Middle frontal gyrus (tissue), 1 donor: ENCODE data around the gene WFS1.

ENCODE experiments used
- DNase-seq: peaks from one replicate; pipeline ENCODE4 v3.0.0-alpha.2; 2015; ENCODE audit warnings: low spot score; ENCODE audit errors: extremely low spot score

Gene WFS1

GRCh38 chr4:6258741-6259140 is 10.9 kb upstream of the WFS1 start:
- no peak for DNase-seq

GRCh38 chr4:6259886-6260285 is 9.8 kb upstream of the WFS1 start:
- no peak for DNase-seq

- no peak for DNase-seq
These were observed 7.5 kb upstream of the WFS1 start for GRCh38 chr4:6262176-6262575.

GRCh38 chr4:6262847-6263487 is 6.7 kb upstream of the WFS1 start:
- no peak for DNase-seq

DNA sequence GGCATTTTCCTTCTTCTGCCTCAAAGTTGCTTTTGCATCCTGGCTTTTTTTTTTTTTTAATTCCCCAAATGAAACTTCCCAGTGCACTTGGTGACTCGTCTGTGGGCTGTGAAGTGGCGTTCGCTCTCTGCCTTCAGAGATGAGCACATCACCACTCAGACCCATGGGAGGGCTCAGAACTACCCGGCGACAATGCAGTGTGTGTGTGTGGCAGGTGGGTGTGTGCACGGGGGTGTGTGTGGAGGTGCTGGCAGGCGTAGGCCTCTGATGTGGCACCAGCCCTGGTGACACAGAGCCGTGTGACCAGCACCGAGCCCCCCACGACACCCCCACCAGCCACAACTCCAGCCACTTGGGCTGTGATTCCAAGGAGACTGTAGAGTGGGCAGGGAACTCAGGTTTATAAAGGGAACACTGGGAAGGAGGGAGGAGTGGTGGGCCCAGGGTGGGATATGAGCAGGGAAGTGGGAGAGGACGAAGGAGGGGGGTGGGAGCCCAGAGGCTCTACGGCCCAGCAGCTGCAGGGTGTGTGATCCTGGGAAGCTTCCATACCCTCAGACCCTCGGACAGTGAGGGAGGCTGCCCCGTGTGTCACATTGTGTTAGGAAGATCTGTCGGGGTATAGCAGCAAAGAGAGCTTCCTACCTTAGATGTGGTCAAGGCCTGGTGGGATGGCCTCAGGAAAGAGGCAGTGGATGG is 6.0 kb upstream of the WFS1 start:
- no peak for DNase-seq

DNA sequence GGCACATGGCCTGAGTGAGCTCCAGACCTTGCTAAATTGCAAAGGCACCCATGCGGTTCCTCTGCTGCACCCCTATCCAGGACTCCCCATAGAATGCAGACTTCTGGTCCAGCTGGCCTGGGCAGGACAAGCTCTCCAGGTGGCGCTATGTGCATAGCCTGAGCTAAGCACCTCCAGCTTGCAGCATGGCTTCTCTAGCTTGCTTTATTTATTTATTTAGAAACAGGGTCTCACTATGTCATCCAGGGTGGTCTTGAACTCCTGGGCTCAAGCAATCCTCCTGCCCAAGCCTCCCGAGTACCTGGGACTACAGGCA is 5.5 kb upstream of the WFS1 start:
- no peak for DNase-seq

- no peak for DNase-seq
These were observed 4.1 kb upstream of the WFS1 start for GRCh38 chr4:6265546-6265945.

- no peak for DNase-seq
These were observed 2.1 kb upstream of the WFS1 start for GRCh38 chr4:6267573-6267972.

DNA sequence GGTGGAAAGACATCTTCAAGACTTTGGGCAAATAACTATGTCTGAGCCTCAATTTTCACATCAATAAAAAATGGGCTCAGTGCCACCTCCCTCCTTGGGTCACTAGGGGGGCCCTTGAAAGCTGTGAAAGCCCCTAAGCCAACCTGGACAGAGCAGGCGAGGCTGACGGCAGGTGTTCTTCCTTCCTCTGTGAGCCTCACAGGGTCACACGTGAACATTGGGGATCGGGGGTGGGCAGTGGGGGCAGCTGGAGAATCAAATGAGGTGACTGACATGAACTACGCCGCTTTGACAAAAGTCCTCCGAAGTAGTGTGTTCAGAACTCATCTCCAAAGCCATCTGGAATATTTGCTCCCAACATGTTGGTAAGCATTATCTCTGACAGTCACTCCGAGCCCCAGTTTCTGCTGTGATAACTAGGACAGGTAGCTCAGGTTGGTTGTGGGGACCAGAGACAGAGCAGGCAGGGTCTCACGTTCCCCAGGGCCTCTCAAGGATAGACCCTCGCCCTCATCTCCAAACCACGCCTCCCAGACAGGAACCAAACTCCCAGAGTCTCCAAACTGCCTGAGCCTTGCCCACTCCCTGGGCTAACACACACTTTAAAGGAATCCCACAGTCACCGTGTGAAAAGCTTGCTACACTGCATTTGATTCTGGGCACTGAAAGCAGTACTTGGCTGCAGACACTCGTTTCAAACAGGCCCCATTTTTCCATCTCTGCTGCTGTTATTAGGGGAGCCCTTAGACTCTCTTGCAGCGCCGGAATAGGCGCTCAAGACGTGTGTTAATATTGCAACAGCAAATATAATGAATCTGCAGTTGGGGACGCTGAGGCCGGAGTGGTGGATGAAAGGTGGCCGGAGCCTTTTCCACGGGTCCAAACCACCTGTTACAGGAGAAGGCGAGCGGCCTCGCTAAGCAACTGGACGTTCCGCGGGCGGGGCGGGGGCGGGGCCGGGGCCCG is 717 bp upstream of the WFS1 start:
- DNase-seq: no peak

DNA sequence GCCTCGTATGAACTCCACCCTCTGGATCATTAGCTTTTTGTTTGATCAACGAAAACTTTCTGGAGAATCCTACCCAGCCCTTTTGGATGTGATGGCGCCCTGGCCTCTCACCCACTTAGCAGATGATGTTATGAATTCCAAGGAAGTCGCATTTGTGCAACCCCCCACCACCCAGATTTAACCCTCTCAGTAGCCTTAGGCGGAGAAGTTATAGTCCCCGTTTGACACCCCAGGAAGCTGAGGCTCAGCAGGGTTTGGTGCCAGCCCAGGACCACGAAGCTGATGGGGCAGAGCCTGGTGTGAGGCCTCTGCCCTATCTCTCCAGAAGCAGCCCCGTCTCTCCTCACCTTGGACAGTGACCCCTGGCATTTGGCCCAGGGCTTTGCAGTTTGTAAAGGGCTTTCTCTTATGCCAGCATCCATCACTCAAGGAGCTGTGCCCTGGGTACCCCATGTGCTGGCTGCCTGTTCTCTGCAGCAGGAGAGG is 1.0 kb downstream of the WFS1 start:
- no peak for DNase-seq

DNA sequence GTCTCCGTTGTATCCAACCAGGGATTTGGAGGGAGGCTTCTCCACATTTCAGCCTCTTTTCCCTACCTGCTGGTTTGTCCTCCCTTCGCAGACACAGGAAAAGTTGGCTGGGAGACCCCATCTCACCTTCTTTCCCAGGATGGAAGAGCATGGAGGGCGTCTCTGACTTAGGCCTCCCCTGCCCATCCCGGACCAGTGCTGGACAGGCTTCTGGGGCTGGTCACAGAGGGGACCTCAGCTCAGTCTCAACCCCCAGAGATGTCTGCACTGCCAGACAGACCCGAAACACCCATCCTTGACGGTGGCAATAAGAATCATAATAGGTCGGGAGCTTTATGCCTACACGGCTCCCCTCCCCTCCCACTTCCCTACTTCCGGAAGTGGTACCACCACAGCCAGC is 1.6 kb downstream of the WFS1 start:
- DNase-seq: no peak

DNA sequence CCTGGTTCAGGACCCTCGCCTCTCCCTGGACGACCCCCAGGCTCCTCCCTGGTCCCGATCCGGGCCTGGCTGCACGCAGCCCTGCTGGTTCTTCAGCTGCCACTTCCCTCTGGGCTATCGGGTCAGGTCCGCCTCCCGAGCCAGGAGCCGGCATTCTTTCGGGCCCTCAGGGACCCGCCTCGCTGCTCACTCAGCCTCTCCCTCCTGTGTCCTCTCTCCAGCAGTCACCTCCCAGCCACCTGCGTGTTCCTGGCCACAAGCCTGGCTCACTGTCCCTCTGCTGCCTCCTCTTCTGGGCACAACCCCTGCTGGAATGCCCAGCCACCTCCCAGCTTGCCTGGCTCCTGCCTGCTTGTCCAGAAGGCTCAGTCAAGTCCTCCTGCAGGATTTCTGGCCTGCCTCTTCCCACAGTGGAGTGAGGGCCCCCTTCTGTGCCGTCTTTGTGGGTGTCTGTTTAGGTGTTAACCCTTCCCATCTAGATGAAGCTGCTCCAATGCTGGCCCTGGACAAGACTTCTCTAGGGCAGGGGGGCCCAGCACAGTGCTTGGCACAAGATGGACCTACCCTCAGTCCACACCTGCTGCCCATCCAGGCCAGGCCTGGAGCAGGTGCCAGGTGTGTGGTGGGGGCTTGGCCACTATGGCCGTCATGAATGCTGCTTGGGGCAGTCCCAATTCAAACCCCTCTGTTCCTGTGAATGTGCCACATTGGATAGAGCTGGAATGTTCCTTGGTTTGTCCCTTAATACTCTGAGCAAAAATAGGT is 2.2 kb downstream of the WFS1 start:
- no peak for DNase-seq

DNA sequence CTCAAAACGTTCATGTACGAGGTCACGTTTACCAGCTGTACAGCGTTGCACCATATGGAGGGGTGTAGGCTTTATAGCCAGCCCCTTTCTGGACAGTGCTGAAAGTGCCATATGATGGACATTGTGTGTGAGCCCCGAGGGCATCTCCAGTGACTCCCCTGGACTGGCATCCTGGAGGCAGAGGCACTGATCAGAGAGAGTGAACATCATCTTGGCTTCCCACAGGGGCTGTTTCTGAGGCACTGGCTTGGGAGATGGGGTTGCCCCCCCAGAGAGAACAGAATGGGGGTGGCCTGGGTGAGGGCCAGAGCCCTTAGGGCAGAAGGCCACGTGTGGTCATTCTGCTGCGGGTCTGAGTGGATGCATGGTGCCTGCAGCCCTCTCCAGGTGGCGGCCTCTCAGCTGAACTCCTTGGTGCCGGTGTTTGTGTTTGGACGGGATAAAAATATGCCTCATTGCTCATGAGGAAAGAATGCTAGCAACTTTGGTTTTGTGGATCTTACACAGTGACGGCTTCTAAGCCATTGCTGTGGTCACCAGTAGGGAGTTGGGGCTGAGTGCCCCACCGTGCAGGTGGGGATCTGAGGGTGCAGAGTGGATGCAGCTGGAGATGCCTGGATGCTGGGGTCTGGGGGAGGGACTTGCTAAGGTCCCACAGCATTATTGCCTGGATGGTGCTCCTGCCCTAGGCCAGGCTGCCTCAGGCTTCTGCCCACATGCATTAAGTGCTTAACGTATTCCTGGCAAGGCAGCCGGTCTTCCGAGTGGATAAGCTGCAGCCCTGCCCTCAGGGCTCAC is 3.4 kb downstream of the WFS1 start:
- DNase-seq: no peak

GRCh38 chr4:6273661-6273990 is 4.0 kb downstream of the WFS1 start:
- no peak for DNase-seq

DNA sequence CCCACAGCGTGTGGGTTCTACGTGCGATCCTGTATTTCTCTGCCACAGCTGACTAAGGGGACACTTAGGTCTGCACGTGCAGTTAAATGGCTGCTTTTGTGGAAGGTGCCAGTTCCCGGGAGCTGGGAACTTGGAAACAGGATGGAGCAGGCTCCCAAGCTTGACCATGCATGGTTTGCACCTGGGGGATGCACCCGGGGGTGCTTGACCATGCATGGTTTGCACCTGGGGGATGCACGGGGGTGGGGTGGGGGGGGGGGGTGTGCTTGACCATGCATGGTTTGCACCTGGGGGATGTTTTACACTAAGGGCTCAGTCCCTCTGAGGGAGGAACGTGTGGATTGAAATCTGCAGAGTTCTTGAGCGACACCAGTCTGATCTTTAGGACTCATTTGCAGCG is 5.7 kb downstream of the WFS1 start:
- DNase-seq: no peak

- DNase-seq: no peak
These were observed 6.5 kb downstream of the WFS1 start for GRCh38 chr4:6275898-6276806.

DNA sequence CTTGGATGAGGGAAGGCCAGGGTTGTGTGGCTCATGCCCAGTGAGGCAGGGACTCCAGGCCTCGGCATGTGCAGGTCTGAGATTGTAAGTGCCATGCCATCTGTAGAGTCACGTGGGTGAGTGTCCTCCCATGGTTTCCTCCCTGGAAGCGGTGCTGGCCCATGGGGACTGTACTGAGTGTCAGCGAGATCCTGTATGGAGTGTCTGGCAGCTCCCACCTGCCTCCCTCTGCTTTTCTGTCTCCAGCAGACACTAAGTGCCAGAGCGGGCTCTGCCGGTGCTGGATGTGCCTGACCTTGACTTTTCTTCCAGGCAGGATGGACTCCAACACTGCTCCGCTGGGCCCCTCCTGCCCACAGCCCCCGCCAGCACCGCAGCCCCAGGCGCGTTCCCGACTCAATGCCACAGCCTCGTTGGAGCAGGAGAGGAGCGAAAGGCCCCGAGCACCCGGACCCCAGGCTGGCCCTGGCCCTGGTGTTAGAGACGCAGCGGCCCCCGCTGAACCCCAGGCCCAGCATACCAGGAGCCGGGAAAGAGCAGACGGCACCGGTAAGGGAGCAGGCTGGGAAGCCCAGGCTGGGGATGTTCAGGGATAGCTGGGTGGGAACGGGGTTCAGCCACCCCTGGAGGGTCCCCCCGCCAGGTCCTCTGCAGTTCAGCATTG is 7.6 kb downstream of the WFS1 start:
- DNase-seq: no peak

DNA sequence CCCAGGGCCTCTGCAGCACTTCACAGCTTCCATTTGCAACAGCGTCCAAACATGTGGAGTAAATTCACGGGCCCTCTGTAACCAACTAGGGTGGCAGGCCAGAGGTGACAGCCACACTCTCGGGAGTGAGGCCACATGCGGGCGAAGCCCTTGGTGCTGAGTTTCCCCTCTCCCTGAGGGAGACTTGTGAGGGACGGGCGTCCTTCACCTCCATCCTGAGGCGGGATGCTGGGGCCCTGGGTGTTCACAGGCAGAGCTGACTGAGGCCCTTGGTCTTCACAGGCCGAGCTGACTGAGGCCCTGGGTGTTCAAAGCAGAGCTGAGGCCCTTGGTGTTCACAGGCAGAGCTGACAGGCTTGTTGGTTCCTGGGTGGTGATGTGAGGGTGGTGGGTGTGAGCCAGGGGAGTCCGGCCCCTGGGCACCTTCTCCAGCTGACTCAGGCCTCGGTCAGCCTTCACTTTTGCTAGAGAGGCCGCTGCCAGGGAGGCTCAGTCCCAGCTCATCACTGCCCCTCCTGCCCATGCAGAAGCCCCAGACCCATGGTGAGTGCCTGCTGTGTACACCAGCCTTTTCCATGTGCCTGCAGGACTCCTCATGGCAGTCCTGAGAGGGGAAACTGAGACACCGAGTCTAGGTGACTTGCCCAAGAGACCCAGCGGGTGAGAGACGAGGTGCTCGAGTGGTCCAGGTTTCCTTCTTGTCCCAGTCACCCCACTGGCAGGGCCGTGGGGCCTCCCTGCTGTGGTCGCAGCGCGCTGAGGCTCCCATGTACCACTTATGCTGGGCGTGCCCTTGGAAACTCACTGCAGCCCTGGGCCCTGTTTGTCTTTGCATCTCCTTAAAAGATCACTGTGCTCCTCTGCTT is 8.5 kb downstream of the WFS1 start:
- no peak for DNase-seq
